A549 (cell line): ENCODE results near the gene KIF21B. TPM values are rescaled to one million over a fixed set of nuclear protein-coding genes. Genes with fewer than 3 reads are reported as not detected.
"Not testable (repeated sequence)": the region's sequence is repeated elsewhere in the genome, so short reads cannot be mapped to it uniquely, and the experiment has no call there.

ENCODE experiments used
- ATAC-seq, 2 experiments: fragments of 200-7000 bp in 1 of 2; fragments of >200 bp in 1 of 2; cut with Nextera tagmentation in 1 of 2; cut with Tn5 transposase in 1 of 2; 3 replicates each; pipeline versions ENCODE4 v1.8.0 to v1.9.1; 2018 to 2020; ENCODE audit warnings: mild to moderate bottlenecking in 1 of 2, moderate library complexity in 1 of 2
- CTCF ChIA-PET: fragments of 300-600 bp; sonication (Branson Sonifier 250); formaldehyde crosslinking; extraction: SDS; loops from one replicate; lab custom pipeline; 2021; ENCODE audit warnings: antibody characterized with exemption, inconsistent platforms; lab: Yijun Ruan, JAX
- POLR2A ChIA-PET: fragments of 350-600 bp; formaldehyde crosslinking; extraction: SDS; loops from one replicate; lab custom pipeline; 2021; ENCODE audit warnings: antibody characterized with exemption, inconsistent platforms; lab: Yijun Ruan, JAX
- DNase-seq, 2 experiments: peaks; one replicate each; pipeline versions ENCODE4 v3.0.0 to v3.0.0-alpha.2; 2011 to 2016; ENCODE audit warnings: low read depth in 1 of 2, low spot score in 1 of 2
- FAIRE-seq: peaks from 2 replicates; lab custom pipeline; 2011; peaks lifted over from hg19 to GRCh38; lab: Jason Lieb, UNC
- H3K27ac ChIP-seq, 2 experiments: fragments of >200 bp; sonication (Bioruptor Twin); formaldehyde crosslinking; 3 replicates each; pipeline ENCODE4 v1.5.1; 2016 to 2017
- H3K4me1 ChIP-seq: fragments of >200 bp; sonication (Bioruptor Twin); formaldehyde crosslinking; 3 replicates; pipeline ENCODE4 v1.6.1; 2016
- H3K4me2 ChIP-seq: fragments of >200 bp; sonication (Bioruptor Twin); formaldehyde crosslinking; 3 replicates; pipeline ENCODE4 v1.6.1; 2016
- H3K4me3 ChIP-seq: fragments of >200 bp; sonication (Bioruptor Twin); formaldehyde crosslinking; 3 replicates; pipeline ENCODE4 v1.5.1; 2016
- H3K9me3 ChIP-seq: fragments of >200 bp; sonication (Bioruptor Twin); formaldehyde crosslinking; 3 replicates; pipeline ENCODE4 v1.6.1; 2016
- BCL3 ChIP-seq: fragments of >200 bp; sonication (Bioruptor Twin); formaldehyde crosslinking; IDR thresholded peaks from 3 replicates; pipeline ENCODE4 v1.6.1; 2016
- BHLHE40 ChIP-seq: IDR thresholded peaks from 2 replicates; pipeline ENCODE4 v1.6.1; 2012; ENCODE audit warnings: low read depth, low read length, inconsistent platforms
- CBX8 ChIP-seq: fragments of 200-600 bp; sonication (generic); IDR thresholded peaks from 2 replicates; pipeline ENCODE4 v1.6.1; 2016
- CHD4 ChIP-seq: fragments of 200-600 bp; sonication (generic); IDR thresholded peaks from 2 replicates; pipeline ENCODE4 v1.6.1; 2016; ENCODE audit warnings: antibody characterized with exemption, mild to moderate bottlenecking, borderline replicate concordance
- EP300 ChIP-seq, 2 experiments: fragments of >200 bp; sonication (Bioruptor Twin); formaldehyde crosslinking; IDR thresholded peaks; 2 replicates in 1 of 2; 3 replicates in 1 of 2; pipeline ENCODE4 v1.6.1; 2016 to 2017
- FOSB ChIP-seq: fragments of 250-450 bp; sonication (Bioruptor Pico); IDR thresholded peaks from 2 replicates; pipeline ENCODE4 v1.5.0; 2020; ENCODE audit warnings: mild to moderate bottlenecking, moderate library complexity
- FOSL2 ChIP-seq, 2 experiments: fragments of 450-650 bp in 1 of 2; fragments of >200 bp in 1 of 2; sonication (Bioruptor Twin) in 1 of 2; formaldehyde crosslinking; IDR thresholded peaks; 2 replicates each; pipeline versions ENCODE4 v1.5.0 to v1.6.1; 2016 to 2020; ENCODE audit warnings: mild to moderate bottlenecking in 1 of 2, moderate library complexity in 1 of 2
- FOXS1 ChIP-seq: fragments of 250-450 bp; sonication (Bioruptor Pico); IDR thresholded peaks from 2 replicates; pipeline ENCODE4 v1.5.0; 2020; ENCODE audit warnings: mild to moderate bottlenecking, moderate library complexity
- HES2 ChIP-seq: fragments of >200 bp; sonication (Bioruptor Twin); formaldehyde crosslinking; IDR thresholded peaks from 2 replicates; pipeline ENCODE4 v1.6.1; 2016
- HEYL ChIP-seq: fragments of 250-450 bp; sonication (Bioruptor Pico); IDR thresholded peaks from 2 replicates; pipeline ENCODE4 v1.8.0; 2021; ENCODE audit warnings: mild to moderate bottlenecking, moderate library complexity
- HMGXB4 ChIP-seq: fragments of 250-450 bp; sonication (Bioruptor Pico); IDR thresholded peaks from 2 replicates; pipeline ENCODE4 v1.5.0; 2021; ENCODE audit warnings: mild to moderate bottlenecking, moderate library complexity, borderline replicate concordance
- HOXA7 ChIP-seq: fragments of 250-450 bp; sonication (Bioruptor Pico); IDR thresholded peaks from 2 replicates; pipeline ENCODE4 v1.5.0; 2020; ENCODE audit warnings: mild to moderate bottlenecking, moderate library complexity
- HOXB13 ChIP-seq: fragments of 250-450 bp; sonication (Bioruptor Pico); IDR thresholded peaks from 2 replicates; pipeline ENCODE4 v1.5.0; 2020; ENCODE audit warnings: low read depth, mild to moderate bottlenecking, moderate library complexity
- HOXB5 ChIP-seq: fragments of 250-450 bp; sonication (Bioruptor Pico); IDR thresholded peaks from 2 replicates; pipeline ENCODE4 v1.5.0; 2020; ENCODE audit warnings: mild to moderate bottlenecking, moderate library complexity
- KDM1A ChIP-seq: fragments of 200-600 bp; sonication (generic); IDR thresholded peaks from 2 replicates; pipeline ENCODE4 v1.6.1; 2016; ENCODE audit warnings: low read depth, mild to moderate bottlenecking
- NFE2L2 ChIP-seq: fragments of 150-350 bp; conservative IDR thresholded peaks from 2 replicates; pipeline ENCODE4 v1.6.1; 2014; ENCODE audit warnings: low read length
- PHF8 ChIP-seq: fragments of 200-600 bp; sonication (generic); IDR thresholded peaks from 2 replicates; pipeline ENCODE4 v1.6.1; 2016; ENCODE audit warnings: low read depth, mild to moderate bottlenecking, antibody characterized with exemption, moderate library complexity, borderline replicate concordance
- POLR2AphosphoS2 ChIP-seq: conservative IDR thresholded peaks from 2 replicates; pipeline ENCODE4 v1.6.1; 2012; ENCODE audit warnings: low read length, improper control_type of control experiment, inconsistent platforms
- RARB ChIP-seq: fragments of 250-450 bp; sonication (Bioruptor Pico); IDR thresholded peaks from 2 replicates; pipeline ENCODE4 v1.8.0; 2021; ENCODE audit warnings: mild to moderate bottlenecking, moderate library complexity
- REST ChIP-seq: fragments of 200-600 bp; sonication (generic); IDR thresholded peaks from 2 replicates; pipeline ENCODE4 v1.6.1; 2016; ENCODE audit warnings: antibody characterized with exemption, mild to moderate bottlenecking, moderate library complexity
- SMC3 ChIP-seq: fragments of >200 bp; sonication (Bioruptor Twin); formaldehyde crosslinking; IDR thresholded peaks from 3 replicates; pipeline ENCODE4 v1.6.1; 2018; ENCODE audit warnings: inconsistent platforms
- TFCP2L1 ChIP-seq: fragments of 250-450 bp; sonication (Bioruptor Pico); IDR thresholded peaks from 2 replicates; pipeline ENCODE4 v1.5.0; 2021; ENCODE audit warnings: mild to moderate bottlenecking
- TP53 ChIP-seq: fragments of 250-450 bp; sonication (Bioruptor Pico); IDR thresholded peaks from 2 replicates; pipeline ENCODE4 v1.5.0; 2021; ENCODE audit warnings: mild to moderate bottlenecking, moderate library complexity
- USF2 ChIP-seq: fragments of 450-650 bp; IDR thresholded peaks from 2 replicates; pipeline ENCODE4 v1.6.1; 2014; ENCODE audit warnings: antibody characterized with exemption
- ZC3H11A ChIP-seq: fragments of 450-650 bp; IDR thresholded peaks from 2 replicates; pipeline ENCODE4 v1.6.1; 2014; ENCODE audit warnings: antibody characterized with exemption, mild to moderate bottlenecking
- ZFP36 ChIP-seq: fragments of 450-650 bp; IDR thresholded peaks from 2 replicates; pipeline ENCODE4 v1.6.1; 2014; ENCODE audit warnings: borderline replicate concordance; ENCODE audit not compliant: partially characterized antibody
- ZNF302 ChIP-seq: fragments of 250-450 bp; sonication (Bioruptor Pico); IDR thresholded peaks from 2 replicates; pipeline ENCODE4 v1.9.0; 2021; ENCODE audit warnings: inconsistent platforms, mild to moderate bottlenecking, moderate library complexity
- WGBS: methylation state at CpG from one replicate; pipeline ENCODE4 v1.1.6; 2017; ENCODE audit errors: missing lambda C conversion rate; 5-methylcytosine and 5-hydroxymethylcytosine counted together
- polyA plus RNA-seq, 4 experiments: library from polyadenylated mRNA; depleted of rRNA in 3 of 4; stranded (reverse); fragments of >200 nt; fragmentation: RNase III in 1 of 4; extraction: RNeasy Plus Mini Kit Qiagen cat#74134 plus additional on column Dnase treatment in 1 of 4; gene quantifications; 2 replicates in 3 of 4; 3 replicates in 1 of 4; pipeline ENCODE4 v1.2.3, GENCODE V29; 2011 to 2017

Gene KIF21B
- polyA plus RNA-seq, 2 of the 4 experiments (the other 2 are of a cell fraction), result 1.4 to 3.8 TPM

- DNase-seq, H3K27ac ChIP-seq, H3K4me3 ChIP-seq, POLR2A ChIA-PET, H3K9me3 ChIP-seq, ATAC-seq, H3K4me2 ChIP-seq, FAIRE-seq: not testable (repeated sequence)
- peak; percentile 41 for TF ChIP-seq ZC3H11A
- H3K4me1 ChIP-seq, result peaks cover 11% of the 10 kb centered on the region
- CTCF ChIA-PET, result interaction anchor here (1.2 to 7.6 kb wide), 3 partner anchors 8 to 78 kb away, joined by 5 to 51 read pairs (median 5); no protein-coding TSS in a partner anchor
- 94% methylated on average over 11 of the region's 11 CpGs for WGBS
Measured at GRCh38 chr1:200963888-200964287, 59.6 kb downstream of the KIF21B start.

GRCh38 chr1:200963076-200963475, 60.4 kb downstream of the KIF21B start:
- no peak overlapping the region for H3K4me3 ChIP-seq
- CTCF ChIA-PET, result interaction anchor here (1.2 to 7.6 kb wide), 3 partner anchors 9 to 79 kb away, joined by 5 to 51 read pairs (median 5); no protein-coding TSS in a partner anchor
- 64% methylated on average over 2 of the region's 2 CpGs for WGBS
- DNase-seq (no peak), FAIRE-seq (no peak), ATAC-seq (no peak)
- no peaks in the 10 kb centered on the region for H3K9me3 ChIP-seq
- no peak overlapping the region for H3K4me2 ChIP-seq
- TF ChIP-seq ZFP36 (no peak), TFCP2L1 (CRISPR knock-in tag) (no peak), FOSL2 (IDR thresholded peaks at IDR 0.05) (no peak), FOSL2 (CRISPR knock-in tag; IDR thresholded peaks at IDR 0.05) (no peak), EP300 (IDR thresholded peaks at IDR 0.05) (no peak), RARB (CRISPR knock-in tag) (no peak), CHD4 (no peak), PHF8 (no peak), POLR2AphosphoS2 (no peak), REST (no peak), HOXB13 (CRISPR knock-in tag) (no peak), HEYL (no peak), HOXB5 (CRISPR knock-in tag) (no peak), HOXA7 (CRISPR knock-in tag) (no peak), BCL3 (no peak), SMC3 (no peak)
- POLR2A ChIA-PET, result no interaction called here
- H3K4me1 ChIP-seq, result peaks cover 3% of the 10 kb centered on the region
- H3K27ac ChIP-seq, result no peak overlapping the region

- ChIA-PET POLR2A (no interaction called here), CTCF (interaction anchor here (0.6 to 7.6 kb wide), 5 partner anchors 10 to 87 kb away, joined by 3 to 51 read pairs (median 5); no protein-coding TSS in a partner anchor)
- no peak overlapping the region for H3K27ac ChIP-seq
- no peaks in the 10 kb centered on the region for H3K9me3 ChIP-seq
- no peak for DNase-seq
- WGBS, result 89% methylated on average over 4 of the region's 4 CpGs
- no peaks in the 10 kb centered on the region for H3K4me1 ChIP-seq
- ATAC-seq, result no peak
- H3K4me2 ChIP-seq, result no peak overlapping the region
- FAIRE-seq, result no peak
- no peak overlapping the region for H3K4me3 ChIP-seq
- TF ChIP-seq TP53 (CRISPR knock-in tag) (no peak), RARB (CRISPR knock-in tag) (no peak), CBX8 (no peak), FOSB (CRISPR knock-in tag) (no peak), HMGXB4 (CRISPR knock-in tag) (no peak), KDM1A (no peak), SMC3 (no peak), ZNF302 (CRISPR knock-in tag) (no peak), USF2 (no peak), FOXS1 (CRISPR knock-in tag) (no peak), HES2 (no peak), POLR2AphosphoS2 (no peak), BHLHE40 (no peak), NFE2L2 (no peak)
Measured at GRCh38 chr1:200962631-200963030, 60.9 kb downstream of the KIF21B start.
